ENCODE results near the gene MLLT3. TPM values are rescaled to one million over a fixed set of nuclear protein-coding genes. Genes with fewer than 3 reads are reported as not detected.

Gene MLLT3
- total RNA-seq, 1 experiment from 2014 or later, result 24.4 TPM

GRCh38 chr9:20490246-20490834 lies 132.0 kb downstream of the MLLT3 start:
- Mint-ChIP-seq H3K9me3 (ENCODE audit: unreplicated experiment) (no peaks in the 10 kb centered on the region), H3K27me3 (ENCODE audit: insufficient read depth, unreplicated experiment) (no peaks in the 10 kb centered on the region), H3K4me3 (ENCODE audit: unreplicated experiment) (no peak overlapping the region), H3K27ac (ENCODE audit: unreplicated experiment) (no peak overlapping the region), H3K36me3 (ENCODE audit: insufficient read depth, unreplicated experiment) (no peaks in the 10 kb centered on the region), H3K4me1 (ENCODE audit: low read depth, unreplicated experiment) (no peaks in the 10 kb centered on the region)
- no TSS peak for BruUV-seq (replicated peaks)
- Histone ChIP-seq H3K4me3 (ENCODE audit: low read depth, low read length) (no peak overlapping the region), H3K4me1 (no peaks in the 10 kb centered on the region), H3K9me3 (no peaks in the 10 kb centered on the region), H3K27me3 (replicated peaks; ENCODE audit: control insufficient read depth, insufficient read depth, low read length) (no peaks in the 10 kb centered on the region), H3K36me3 (ENCODE audit: control insufficient read depth, insufficient read depth, low read length) (no peaks in the 10 kb centered on the region)
- intact Hi-C loops (cut with micrococcal nuclease; ENCODE audit: unreplicated experiment), result no loop called here
- ChIA-PET CTCF (no interaction called here), POLR2A (no interaction called here)
- DNase-seq, result no peak
- TF ChIP-seq CTCF (IDR thresholded peaks at IDR 0.05; ENCODE audit: insufficient read depth in 1 of 2, low read depth in 1 of 2, low read length in 1 of 2, severe bottlenecking in 1 of 2, unreplicated experiment in 1 of 2), result no peak

- intact Hi-C loops (cut with micrococcal nuclease; ENCODE audit: unreplicated experiment), result no loop called here
- TF ChIP-seq CTCF (IDR thresholded peaks at IDR 0.05; ENCODE audit: insufficient read depth in 1 of 2, low read depth in 1 of 2, low read length in 1 of 2, severe bottlenecking in 1 of 2, unreplicated experiment in 1 of 2), result no peak
- H3K4me1 ChIP-seq, result no peaks in the 10 kb centered on the region
- no peaks in the 10 kb centered on the region for H3K27me3 ChIP-seq (replicated peaks; ENCODE audit: control insufficient read depth, insufficient read depth, low read length)
- ChIA-PET CTCF (no interaction called here), POLR2A (no interaction called here)
- H3K4me3 ChIP-seq (ENCODE audit: low read depth, low read length), result no peak overlapping the region
- Mint-ChIP-seq H3K27ac (ENCODE audit: unreplicated experiment) (no peak overlapping the region), H3K9me3 (ENCODE audit: unreplicated experiment) (no peaks in the 10 kb centered on the region), H3K27me3 (ENCODE audit: insufficient read depth, unreplicated experiment) (no peaks in the 10 kb centered on the region), H3K4me3 (ENCODE audit: unreplicated experiment) (no peak overlapping the region), H3K36me3 (ENCODE audit: insufficient read depth, unreplicated experiment) (no peaks in the 10 kb centered on the region), H3K4me1 (ENCODE audit: low read depth, unreplicated experiment) (no peaks in the 10 kb centered on the region)
- H3K9me3 ChIP-seq, result no peaks in the 10 kb centered on the region
- no peaks in the 10 kb centered on the region for H3K36me3 ChIP-seq (ENCODE audit: control insufficient read depth, insufficient read depth, low read length)
- BruUV-seq (replicated peaks), result no TSS peak
- no peak for DNase-seq
These were observed 133.6 kb downstream of the MLLT3 start for GRCh38 chr9:20488691-20489090.

DNA sequence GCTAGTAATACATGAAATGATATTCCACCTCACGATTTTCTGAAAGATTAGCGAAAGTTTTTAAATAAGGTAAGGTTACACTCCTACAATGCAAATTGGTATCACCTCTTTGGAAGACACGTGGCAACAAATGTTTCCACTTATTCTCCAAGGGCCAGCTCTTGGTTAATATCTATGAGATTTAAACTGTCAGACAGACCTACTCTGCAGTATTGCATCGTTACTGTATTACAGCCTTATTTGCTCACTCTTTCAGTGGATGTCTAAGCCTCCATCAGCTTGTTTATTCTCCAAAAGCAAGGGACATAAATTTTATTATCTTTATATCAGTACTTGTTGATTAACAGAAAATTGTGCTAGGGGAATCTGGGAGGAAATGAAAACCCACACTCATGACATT lies 135.7 kb downstream of the MLLT3 start:
- Histone ChIP-seq H3K4me3 (ENCODE audit: low read depth, low read length) (no peak overlapping the region), H3K27me3 (replicated peaks; ENCODE audit: control insufficient read depth, insufficient read depth, low read length) (no peaks in the 10 kb centered on the region), H3K4me1 (no peaks in the 10 kb centered on the region), H3K36me3 (ENCODE audit: control insufficient read depth, insufficient read depth, low read length) (no peaks in the 10 kb centered on the region), H3K9me3 (no peaks in the 10 kb centered on the region)
- Mint-ChIP-seq H3K4me3 (ENCODE audit: unreplicated experiment) (no peak overlapping the region), H3K27me3 (ENCODE audit: insufficient read depth, unreplicated experiment) (no peaks in the 10 kb centered on the region), H3K4me1 (ENCODE audit: low read depth, unreplicated experiment) (no peaks in the 10 kb centered on the region), H3K27ac (ENCODE audit: unreplicated experiment) (no peak overlapping the region), H3K36me3 (ENCODE audit: insufficient read depth, unreplicated experiment) (no peaks in the 10 kb centered on the region), H3K9me3 (ENCODE audit: unreplicated experiment) (no peaks in the 10 kb centered on the region)
- intact Hi-C loops (cut with micrococcal nuclease; ENCODE audit: unreplicated experiment), result no loop called here
- CTCF ChIA-PET, result interaction anchor here (0.6 kb wide), 1 partner anchor 506 kb away, joined by 3 read pairs; no protein-coding TSS in a partner anchor
- TF ChIP-seq CTCF (IDR thresholded peaks at IDR 0.05; ENCODE audit: insufficient read depth in 1 of 2, low read depth in 1 of 2, low read length in 1 of 2, severe bottlenecking in 1 of 2, unreplicated experiment in 1 of 2), result no peak
- BruUV-seq (replicated peaks), result no TSS peak
- POLR2A ChIA-PET, result no interaction called here
- DNase-seq, result no peak

All from Caco-2 (cell line).